ENCODE results near the gene PDZD2.

DNA sequence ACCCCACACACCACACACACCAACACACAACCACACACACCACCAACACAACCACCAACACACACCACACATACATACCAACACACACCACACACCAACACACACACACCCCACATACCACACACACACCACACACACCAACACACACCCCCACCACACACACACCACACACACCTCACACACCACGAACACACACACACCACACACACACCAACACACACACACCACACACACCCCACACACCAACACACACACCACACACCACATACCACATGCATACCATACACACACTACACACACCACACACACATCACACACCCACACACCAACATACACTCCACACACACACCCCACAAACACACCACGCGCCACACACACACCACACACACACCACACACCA is 363.8 kb downstream of the PDZD2 start:
- TF ChIP-seq POLR2A (IDR thresholded peaks at IDR 0.05) (no peak), CTCF (IDR thresholded peaks at IDR 0.05) (no peak), EP300 (IDR thresholded peaks at IDR 0.05) (no peak)

Measured in stomach (tissue), 4 donors.